Esophagus muscularis mucosa (tissue), 4 donors: ENCODE data around the gene SHKBP1. TPM values are rescaled to one million over a fixed set of nuclear protein-coding genes. Genes with fewer than 3 reads are reported as not detected.

Source experiments
- DNase-seq: peaks from one replicate; pipeline ENCODE4 v3.0.0-alpha.2; 2017; ENCODE audit errors: extremely low spot score
- H3K27ac ChIP-seq, 4 donors: fragments of 200-600 bp; sonication (generic); replicated peaks in 1 of 4; 1 replicate in 3 of 4; 2 replicates in 1 of 4; pipeline ENCODE4 v1.5.1; 2016 to 2019; ENCODE audit warnings: mild to moderate bottlenecking in 1 of 4
- H3K27me3 ChIP-seq, 4 donors: fragments of 200-600 bp; sonication (generic); one replicate each; pipeline versions ENCODE4 v1.5.1 to v1.6.0; 2016 to 2019
- H3K36me3 ChIP-seq, 4 donors: fragments of 200-600 bp; sonication (generic); one replicate each; pipeline ENCODE4 v1.5.1; 2016 to 2019
- H3K4me1 ChIP-seq, 4 donors: fragments of 200-600 bp; sonication (generic); one replicate each; pipeline ENCODE4 v1.5.1; 2016 to 2019
- H3K4me3 ChIP-seq, 4 donors: fragments of 200-600 bp; sonication (generic); 1 replicate in 2 of 4; 2 replicates in 2 of 4; pipeline ENCODE4 v1.5.1; 2016 to 2019; ENCODE audit warnings: mild to moderate bottlenecking in 4 of 4, moderate library complexity in 1 of 4
- H3K9me3 ChIP-seq, 4 donors: fragments of 200-600 bp; sonication (generic); 1 replicate in 3 of 4; 2 replicates in 1 of 4; pipeline ENCODE4 v1.5.1; 2016 to 2019
- CTCF ChIP-seq, 3 experiments: fragments of 200-600 bp in 2 of 3; fragments of 450-650 bp in 1 of 3; sonication (generic) in 2 of 3; IDR thresholded peaks; one replicate each; pipeline ENCODE4 v1.5.1; 2017 to 2019; ENCODE audit warnings: antibody characterized with exemption in 3 of 3, mild to moderate bottlenecking in 2 of 3, moderate library complexity in 1 of 3
- EP300 ChIP-seq: sonication (generic); formaldehyde crosslinking; IDR thresholded peaks from one replicate; pipeline ENCODE4 v1.6.1; 2017; ENCODE audit warnings: antibody characterized with exemption
- POLR2A ChIP-seq: fragments of 450-650 bp; IDR thresholded peaks from one replicate; pipeline ENCODE4 v1.6.1; 2017; ENCODE audit warnings: antibody characterized with exemption, moderate library complexity, mild to moderate bottlenecking, low read depth
- POLR2AphosphoS5 ChIP-seq, 2 donors: sonication (generic); formaldehyde crosslinking; IDR thresholded peaks; one replicate each; pipeline ENCODE4 v1.6.1; 2017; ENCODE audit warnings: antibody characterized with exemption in 2 of 2
- WGBS: methylation state at CpG from one replicate; pipeline ENCODE4 v1.1.5; 2018; 5-methylcytosine and 5-hydroxymethylcytosine counted together
- intact Hi-C: fragments of 100-400 bp; cut with DNase I; formaldehyde crosslinking; loops from one replicate; pipeline ENCODE4 v1.15.1; 2023
- total RNA-seq, 4 donors: library from RNA; depleted of rRNA; stranded (reverse); fragments of >200 nt; gene quantifications; one replicate each; pipeline versions ENCODE4 v1.1.0 to v1.2.1, GENCODE V29; 2016

Gene SHKBP1
- total RNA-seq, 4 donors from 2014 or later: 39.5 to 82.7 (median 52.7) TPM

DNA sequence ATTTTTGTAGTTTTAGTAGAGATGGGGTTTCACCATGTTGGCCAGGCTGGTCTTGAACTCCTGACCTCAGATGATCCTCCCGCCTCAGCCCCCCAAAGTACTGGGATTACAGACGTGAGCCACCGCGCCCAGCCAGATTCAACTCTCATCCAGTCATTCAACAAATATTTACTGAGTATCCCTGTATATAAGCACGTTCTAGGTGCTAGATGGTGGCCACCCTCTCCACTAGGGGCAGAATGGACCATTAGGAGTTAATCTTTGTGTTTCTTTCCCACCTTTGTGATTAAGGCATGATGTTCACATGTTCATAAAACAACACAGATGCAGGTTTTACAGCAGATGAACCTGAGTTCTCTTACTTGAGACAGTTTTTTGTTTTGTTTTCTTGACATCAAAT, 7.3 kb downstream of the SHKBP1 start:
- H3K9me3 ChIP-seq: no peaks in the 10 kb centered on the region
- intact Hi-C loops: no loop called here
- WGBS: 92% methylated on average over 5 of the region's 5 CpGs
- H3K27ac ChIP-seq: no peak overlapping the region
- peaks cover 0 to 3% (median 0%) of the 10 kb centered on the region in 4 donors for H3K4me1 ChIP-seq
- no peaks in the 10 kb centered on the region for H3K27me3 ChIP-seq
- TF ChIP-seq POLR2A (no peak), EP300 (no peak), POLR2AphosphoS5 (IDR thresholded peaks at IDR 0.05) (no peak), CTCF (IDR thresholded peaks at IDR 0.05) (no peak)
- H3K36me3 ChIP-seq: peaks cover 32 to 87% (median 76%) of the 10 kb centered on the region in 4 donors
- DNase-seq: no peak
- H3K4me3 ChIP-seq: no peak overlapping the region

DNA sequence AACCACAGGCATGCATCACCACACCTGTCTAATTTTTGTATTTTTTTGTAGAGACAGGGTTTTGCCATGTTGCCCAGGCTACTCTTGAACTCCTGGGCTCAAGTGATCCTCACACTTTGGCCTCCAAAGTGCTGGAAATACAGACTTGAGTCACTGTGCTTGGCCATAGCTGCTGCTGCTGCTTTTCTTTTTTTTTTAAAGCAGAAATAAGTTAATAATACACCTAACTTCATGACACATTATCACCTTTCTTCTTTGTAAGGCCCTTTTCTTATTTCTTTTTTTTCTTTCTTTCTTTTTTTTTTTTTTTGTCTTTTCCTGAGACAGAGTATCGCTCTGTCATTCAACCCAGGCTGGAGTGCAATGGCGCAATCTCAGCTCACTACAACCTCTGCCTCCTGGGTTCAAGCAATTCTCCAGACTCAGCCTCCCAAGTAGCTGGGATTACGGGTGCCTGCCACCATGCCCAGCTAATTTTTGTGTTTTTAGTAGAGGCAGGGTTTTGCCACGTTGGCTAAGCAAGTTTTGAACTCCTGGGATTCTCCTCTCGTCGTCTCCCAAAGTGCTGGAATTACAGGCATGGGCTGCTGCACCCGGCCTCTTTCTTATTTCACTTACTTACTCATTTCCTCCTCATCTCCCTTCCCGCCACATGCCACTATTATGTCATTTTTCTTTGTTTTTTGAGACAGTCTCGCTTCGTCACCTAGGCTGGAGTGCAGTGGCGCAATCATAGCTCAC, 8.7 kb downstream of the SHKBP1 start:
- Histone ChIP-seq H3K36me3 (peaks cover 26 to 81% (median 69%) of the 10 kb centered on the region in 4 donors), H3K27ac (no peak overlapping the region), H3K4me3 (no peak overlapping the region), H3K4me1 (peaks cover 0 to 3% (median 0%) of the 10 kb centered on the region in 4 donors), H3K27me3 (no peaks in the 10 kb centered on the region), H3K9me3 (no peaks in the 10 kb centered on the region)
- 88% methylated on average over 11 of the region's 11 CpGs for WGBS
- DNase-seq: no peak
- TF ChIP-seq POLR2A: no peak
- no peak for TF ChIP-seq CTCF (IDR thresholded peaks at IDR 0.05)
- TF ChIP-seq EP300: no peak
- no peak for TF ChIP-seq POLR2AphosphoS5 (IDR thresholded peaks at IDR 0.05)
- intact Hi-C loops: no loop called here

GRCh38 chr19:40585982-40586422, 9.3 kb downstream of the SHKBP1 start:
- H3K27me3 ChIP-seq: no peaks in the 10 kb centered on the region
- H3K36me3 ChIP-seq: peaks cover 21 to 80% (median 66%) of the 10 kb centered on the region in 4 donors
- no peaks in the 10 kb centered on the region for H3K9me3 ChIP-seq
- TF ChIP-seq CTCF (IDR thresholded peaks at IDR 0.05): no peak
- no peak for TF ChIP-seq POLR2A
- TF ChIP-seq POLR2AphosphoS5 (IDR thresholded peaks at IDR 0.05): no peak
- TF ChIP-seq EP300: no peak
- H3K4me1 ChIP-seq: peaks cover 0 to 3% (median 0%) of the 10 kb centered on the region in 4 donors
- 80% methylated on average over 2 of the region's 2 CpGs for WGBS
- no peak overlapping the region for H3K27ac ChIP-seq
- DNase-seq: no peak
- H3K4me3 ChIP-seq: no peak overlapping the region
- intact Hi-C loops: no loop called here

DNA sequence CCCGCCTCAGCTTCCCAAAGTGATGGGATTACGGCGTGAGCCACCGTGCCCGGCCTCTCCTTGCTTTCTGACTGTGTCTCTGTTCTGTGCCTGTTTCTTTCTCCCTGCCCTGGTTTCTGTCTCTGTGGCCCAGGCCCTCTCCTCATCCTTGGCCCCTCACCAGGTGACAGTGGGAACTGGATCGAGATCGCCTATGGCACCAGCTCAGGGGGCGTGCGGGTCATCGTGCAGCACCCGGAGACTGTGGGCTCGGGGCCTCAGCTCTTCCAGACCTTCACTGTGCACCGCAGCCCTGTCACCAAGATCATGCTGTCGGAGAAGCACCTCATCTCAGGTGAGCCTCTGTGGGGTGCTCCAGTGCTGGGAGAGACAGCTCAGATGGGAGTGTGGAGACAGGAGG, 9.9 kb downstream of the SHKBP1 start:
- peaks cover 0 to 3% (median 0%) of the 10 kb centered on the region in 4 donors for H3K4me1 ChIP-seq
- H3K9me3 ChIP-seq: no peaks in the 10 kb centered on the region
- no peak overlapping the region for H3K27ac ChIP-seq
- WGBS: 97% methylated on average over 13 of the region's 14 CpGs
- peaks cover 15 to 74% (median 61%) of the 10 kb centered on the region in 4 donors for H3K36me3 ChIP-seq
- no peak overlapping the region for H3K4me3 ChIP-seq
- intact Hi-C loops: no loop called here
- TF ChIP-seq POLR2AphosphoS5 (IDR thresholded peaks at IDR 0.05) (no peak), POLR2A (no peak)
- no peak for DNase-seq
- no peaks in the 10 kb centered on the region for H3K27me3 ChIP-seq

DNA sequence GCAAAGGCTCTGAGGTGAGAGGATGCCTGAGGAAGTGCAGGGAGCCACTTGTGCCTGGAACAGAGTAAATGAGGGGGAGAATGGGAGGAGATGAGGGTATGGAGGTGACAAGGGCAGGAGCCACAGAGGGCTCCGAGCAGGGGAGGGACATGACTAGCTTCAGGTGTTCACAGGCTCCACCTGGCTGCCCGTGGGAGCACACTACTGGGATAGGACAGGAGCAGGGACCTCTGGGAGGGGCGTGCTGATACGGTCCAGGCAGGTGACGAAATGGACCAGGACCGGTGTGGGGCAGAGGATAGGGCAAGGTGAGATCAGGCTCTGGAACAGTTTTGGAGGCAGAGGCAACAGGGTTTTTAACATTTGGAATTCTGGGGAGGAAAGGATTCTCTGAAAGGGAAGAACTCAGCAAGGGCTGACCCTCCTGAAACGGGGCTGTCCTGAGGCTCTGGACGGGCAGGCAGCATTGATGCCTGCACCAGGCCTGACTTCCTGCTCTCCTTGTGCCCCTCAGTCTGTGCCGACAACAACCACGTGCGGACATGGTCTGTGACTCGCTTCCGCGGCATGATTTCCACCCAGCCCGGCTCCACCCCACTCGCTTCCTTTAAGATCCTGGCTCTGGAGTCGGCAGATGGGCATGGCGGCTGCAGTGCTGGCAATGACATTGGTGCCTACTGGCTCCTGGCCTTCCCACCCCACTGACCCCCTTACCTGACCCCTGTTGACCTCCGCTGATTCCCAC, 11.6 kb downstream of the SHKBP1 start:
- H3K9me3 ChIP-seq: peaks cover 0 to 4% (median 0%) of the 10 kb centered on the region in 4 donors
- no peaks in the 10 kb centered on the region for H3K27me3 ChIP-seq
- TF ChIP-seq POLR2A (no peak), CTCF (IDR thresholded peaks at IDR 0.05) (no peak), POLR2AphosphoS5 (IDR thresholded peaks at IDR 0.05) (no peak), EP300 (no peak)
- 93% methylated on average over 18 of the region's 19 CpGs for WGBS
- H3K4me3 ChIP-seq: no peak overlapping the region
- no peak overlapping the region for H3K27ac ChIP-seq
- peaks cover 9 to 57% (median 45%) of the 10 kb centered on the region in 4 donors for H3K36me3 ChIP-seq
- intact Hi-C loops: no loop called here
- DNase-seq: no peak
- peaks cover 0 to 2% (median 0%) of the 10 kb centered on the region in 4 donors for H3K4me1 ChIP-seq
